NB4 (cell line): ENCODE results near the gene CNBD2.

ENCODE experiments used
- MAX ChIP-seq: IDR thresholded peaks from 2 replicates; pipeline ENCODE4 v1.6.1; 2011; ENCODE audit warnings: low read depth, low read length
- POLR2A ChIP-seq: IDR thresholded peaks from 2 replicates; pipeline ENCODE4 v1.6.1; 2011; ENCODE audit warnings: mild to moderate bottlenecking; ENCODE audit not compliant: insufficient read length; ENCODE audit errors: extremely low read depth
- TF ChIP-seq, protein P1 (sequence below): IDR thresholded peaks from one replicate; pipeline ENCODE4 v1.5.1; 2012; ENCODE audit warnings: low read depth, low read length

GRCh38 chr20:35934050-35934449 lies 34.3 kb upstream of the CNBD2 start:
- TF ChIP-seq, protein P1, sequence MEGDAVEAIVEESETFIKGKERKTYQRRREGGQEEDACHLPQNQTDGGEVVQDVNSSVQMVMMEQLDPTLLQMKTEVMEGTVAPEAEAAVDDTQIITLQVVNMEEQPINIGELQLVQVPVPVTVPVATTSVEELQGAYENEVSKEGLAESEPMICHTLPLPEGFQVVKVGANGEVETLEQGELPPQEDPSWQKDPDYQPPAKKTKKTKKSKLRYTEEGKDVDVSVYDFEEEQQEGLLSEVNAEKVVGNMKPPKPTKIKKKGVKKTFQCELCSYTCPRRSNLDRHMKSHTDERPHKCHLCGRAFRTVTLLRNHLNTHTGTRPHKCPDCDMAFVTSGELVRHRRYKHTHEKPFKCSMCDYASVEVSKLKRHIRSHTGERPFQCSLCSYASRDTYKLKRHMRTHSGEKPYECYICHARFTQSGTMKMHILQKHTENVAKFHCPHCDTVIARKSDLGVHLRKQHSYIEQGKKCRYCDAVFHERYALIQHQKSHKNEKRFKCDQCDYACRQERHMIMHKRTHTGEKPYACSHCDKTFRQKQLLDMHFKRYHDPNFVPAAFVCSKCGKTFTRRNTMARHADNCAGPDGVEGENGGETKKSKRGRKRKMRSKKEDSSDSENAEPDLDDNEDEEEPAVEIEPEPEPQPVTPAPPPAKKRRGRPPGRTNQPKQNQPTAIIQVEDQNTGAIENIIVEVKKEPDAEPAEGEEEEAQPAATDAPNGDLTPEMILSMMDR = no peak
- no peak for TF ChIP-seq POLR2A
- TF ChIP-seq MAX = no peak
